Hepatocyte (in vitro differentiated cells): ENCODE results near the gene ADAMTS19. TPM values are rescaled to one million over a fixed set of nuclear protein-coding genes. Genes with fewer than 3 reads are reported as not detected.

Source experiments
- DNase-seq: peaks from one replicate; pipeline ENCODE4 v3.0.0-alpha.2; 2016; ENCODE audit warnings: low spot score
- H2AFZ ChIP-seq: fragments of 200-600 bp; sonication (generic); 2 replicates; pipeline ENCODE4 v1.6.0; 2016; ENCODE audit warnings: antibody characterized with exemption, mild to moderate bottlenecking
- H3K27ac ChIP-seq: fragments of 200-600 bp; sonication (generic); 2 replicates; pipeline ENCODE4 v1.5.1; 2016; ENCODE audit warnings: mild to moderate bottlenecking
- H3K27me3 ChIP-seq: fragments of 200-600 bp; sonication (generic); 2 replicates; pipeline ENCODE4 v1.6.1; 2016
- H3K36me3 ChIP-seq: fragments of 200-600 bp; sonication (generic); replicated peaks from 2 replicates; pipeline ENCODE4 v1.5.1; 2016; ENCODE audit warnings: low read depth; ENCODE audit not compliant: insufficient read depth
- H3K4me1 ChIP-seq: fragments of 200-600 bp; sonication (generic); 2 replicates; pipeline ENCODE4 v1.5.1; 2016; ENCODE audit warnings: mild to moderate bottlenecking, moderate library complexity; ENCODE audit not compliant: insufficient read depth
- H3K4me2 ChIP-seq: fragments of 200-600 bp; sonication (generic); 2 replicates; pipeline ENCODE4 v1.6.0; 2016
- H3K4me3 ChIP-seq: fragments of 200-600 bp; sonication (generic); 2 replicates; pipeline ENCODE4 v1.5.1; 2016; ENCODE audit warnings: mild to moderate bottlenecking
- H3K79me2 ChIP-seq: fragments of 200-600 bp; sonication (generic); 2 replicates; pipeline ENCODE4 v1.6.0; 2017; ENCODE audit warnings: mild to moderate bottlenecking
- H3K9me2 ChIP-seq: fragments of 200-600 bp; sonication (generic); replicated peaks from 2 replicates; pipeline ENCODE4 v1.6.0; 2017; ENCODE audit warnings: mild to moderate bottlenecking; ENCODE audit not compliant: insufficient read depth
- H3K9me3 ChIP-seq: fragments of 200-600 bp; sonication (generic); 2 replicates; pipeline ENCODE4 v1.5.1; 2016; ENCODE audit warnings: low read depth, mild to moderate bottlenecking
- H4K20me1 ChIP-seq: fragments of 200-600 bp; sonication (generic); 2 replicates; pipeline ENCODE4 v1.6.0; 2016; ENCODE audit warnings: mild to moderate bottlenecking; ENCODE audit not compliant: insufficient read depth, poor library complexity, severe bottlenecking
- CTCF ChIP-seq: fragments of 200-600 bp; sonication (generic); IDR thresholded peaks from 2 replicates; pipeline ENCODE4 v1.5.1; 2016; ENCODE audit warnings: antibody characterized with exemption, mild to moderate bottlenecking; ENCODE audit not compliant: poor library complexity
- EZH2 ChIP-seq: fragments of 200-600 bp; sonication (generic); IDR thresholded peaks from 2 replicates; pipeline ENCODE4 v1.6.1; 2016; ENCODE audit warnings: antibody characterized with exemption, mild to moderate bottlenecking, borderline replicate concordance
- EZH2phosphoT487 ChIP-seq: fragments of 200-600 bp; sonication (generic); IDR thresholded peaks from one replicate; pipeline ENCODE4 v1.6.1; 2018; ENCODE audit warnings: antibody characterized with exemption, mild to moderate bottlenecking, low read depth, moderate library complexity; ENCODE audit not compliant: unreplicated experiment, severe bottlenecking
- WGBS: methylation state at CpG from one replicate; pipeline ENCODE4 v1.1.6; 2016; ENCODE audit warnings: low lambda C conversion rate; ENCODE audit errors: missing lambda C conversion rate; 5-methylcytosine and 5-hydroxymethylcytosine counted together
- polyA plus RNA-seq: library from polyadenylated mRNA; unstranded; fragments of >200 nt; fragmentation: Nextera tagmentation; extraction: Ambion mirVana; gene quantifications from 2 replicates; pipeline ENCODE4 v1.2.1, GENCODE V29; 2016
- total RNA-seq: library from RNA; depleted of rRNA; stranded (reverse); fragments of >200 nt; gene quantifications from 2 replicates; pipeline ENCODE4 v1.2.3, GENCODE V29; 2014

ADAMTS19 gene
- total and polyA plus RNA-seq, 2 experiments from 2014 or later: 1.8 to 5.0 TPM

GRCh38 chr5:129591508-129592160, 131.5 kb downstream of the ADAMTS19 start:
- H3K9me2 ChIP-seq: no peaks in the 10 kb centered on the region
- H3K9me3 ChIP-seq: no peaks in the 10 kb centered on the region
- H3K4me1 ChIP-seq: no peaks in the 10 kb centered on the region
- 88% methylated on average over 3 of the region's 3 CpGs for WGBS
- H3K27me3 ChIP-seq: no peaks in the 10 kb centered on the region
- H3K79me2 ChIP-seq: no peaks in the 10 kb centered on the region
- H2AFZ ChIP-seq: no peak overlapping the region
- H4K20me1 ChIP-seq: no peaks in the 10 kb centered on the region
- no peak for DNase-seq
- H3K4me2 ChIP-seq: no peak overlapping the region
- TF ChIP-seq EZH2phosphoT487 (no peak), EZH2 (no peak), CTCF (no peak)
- no peaks in the 10 kb centered on the region for H3K36me3 ChIP-seq
- H3K27ac ChIP-seq: no peak overlapping the region
- no peak overlapping the region for H3K4me3 ChIP-seq

DNA sequence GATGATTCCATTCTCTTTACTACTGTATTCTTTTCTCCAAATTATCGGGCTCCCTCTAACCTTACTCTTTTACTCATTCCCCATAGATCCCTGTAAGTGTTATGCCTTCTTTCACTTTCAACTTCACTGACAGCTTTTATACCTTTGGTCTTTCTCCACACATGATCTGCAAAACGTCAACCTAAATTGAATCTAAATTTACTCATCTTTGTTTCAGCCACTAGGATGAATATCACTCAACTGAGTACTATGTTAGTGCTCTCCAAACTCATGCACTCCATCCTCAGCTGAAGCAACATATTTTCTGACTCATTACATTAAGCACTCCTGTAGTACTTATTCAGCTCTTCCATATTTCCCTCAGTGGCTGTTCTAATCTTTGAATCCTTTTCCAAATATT, 133.4 kb downstream of the ADAMTS19 start:
- H3K9me3 ChIP-seq: no peaks in the 10 kb centered on the region
- H3K79me2 ChIP-seq: no peaks in the 10 kb centered on the region
- no peak for TF ChIP-seq CTCF
- no peak for TF ChIP-seq EZH2phosphoT487
- no peak for TF ChIP-seq EZH2
- DNase-seq: no peak
- H3K36me3 ChIP-seq: no peaks in the 10 kb centered on the region
- H3K27ac ChIP-seq: no peak overlapping the region
- 56% methylated on average over 2 of the region's 2 CpGs for WGBS
- no peaks in the 10 kb centered on the region for H3K4me1 ChIP-seq
- no peaks in the 10 kb centered on the region for H4K20me1 ChIP-seq
- H3K4me3 ChIP-seq: no peak overlapping the region
- H2AFZ ChIP-seq: no peak overlapping the region
- H3K4me2 ChIP-seq: no peak overlapping the region
- H3K9me2 ChIP-seq: no peaks in the 10 kb centered on the region
- H3K27me3 ChIP-seq: no peaks in the 10 kb centered on the region

DNA sequence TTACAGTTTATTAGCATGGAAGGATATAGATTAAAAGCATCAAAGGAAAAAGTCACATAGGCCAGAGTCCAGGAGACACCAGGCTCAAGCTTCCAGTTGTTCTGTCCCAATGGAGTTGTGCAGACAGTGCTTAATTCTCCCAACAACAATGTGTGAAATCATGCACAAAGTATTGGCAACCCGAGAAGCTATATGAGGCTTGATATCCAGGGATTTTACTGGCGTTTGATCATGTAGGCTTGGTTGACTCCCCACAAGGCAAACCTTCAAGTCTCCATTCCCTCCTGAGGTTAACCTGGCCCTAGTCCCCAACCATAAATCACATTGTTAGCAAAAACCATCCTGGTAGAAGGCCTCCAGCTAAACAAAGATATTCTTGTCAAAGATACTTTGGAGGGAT, 141.5 kb downstream of the ADAMTS19 start:
- no peaks in the 10 kb centered on the region for H3K27me3 ChIP-seq
- H3K79me2 ChIP-seq: no peaks in the 10 kb centered on the region
- no peak overlapping the region for H2AFZ ChIP-seq
- no peaks in the 10 kb centered on the region for H4K20me1 ChIP-seq
- no peak overlapping the region for H3K4me2 ChIP-seq
- no peaks in the 10 kb centered on the region for H3K4me1 ChIP-seq
- H3K9me3 ChIP-seq: no peaks in the 10 kb centered on the region
- H3K36me3 ChIP-seq: no peaks in the 10 kb centered on the region
- 94% methylated on average over 2 of the region's 2 CpGs for WGBS
- TF ChIP-seq EZH2 (no peak), EZH2phosphoT487 (no peak), CTCF (no peak)
- no peak for DNase-seq
- no peak overlapping the region for H3K4me3 ChIP-seq
- H3K27ac ChIP-seq: no peak overlapping the region
- no peaks in the 10 kb centered on the region for H3K9me2 ChIP-seq

DNA sequence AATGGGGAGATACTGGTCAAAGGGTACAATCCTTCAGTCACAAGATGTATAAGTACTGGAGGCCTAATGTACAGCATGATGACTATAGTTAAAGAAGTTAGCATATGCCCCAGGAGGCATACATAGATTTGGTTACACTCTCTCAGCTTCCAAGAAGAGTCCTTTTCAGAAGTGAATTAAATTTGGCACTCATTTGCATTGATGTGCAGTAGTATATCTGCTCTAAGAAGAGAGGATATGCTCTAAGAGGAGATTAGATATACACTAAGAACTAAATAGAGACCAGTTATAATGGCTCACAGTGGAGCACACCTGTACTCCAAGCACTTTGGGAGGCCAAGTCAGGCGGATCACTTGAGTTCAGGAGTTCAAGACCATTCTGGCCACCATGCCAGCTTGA, 148.3 kb downstream of the ADAMTS19 start:
- Histone ChIP-seq H4K20me1 (no peaks in the 10 kb centered on the region), H3K4me2 (no peak overlapping the region), H3K27ac (no peak overlapping the region), H3K36me3 (no peaks in the 10 kb centered on the region), H2AFZ (no peak overlapping the region), H3K4me1 (no peaks in the 10 kb centered on the region), H3K27me3 (no peaks in the 10 kb centered on the region), H3K9me2 (no peaks in the 10 kb centered on the region), H3K9me3 (no peaks in the 10 kb centered on the region), H3K79me2 (no peaks in the 10 kb centered on the region), H3K4me3 (no peak overlapping the region)
- no peak for DNase-seq
- TF ChIP-seq CTCF (no peak), EZH2 (no peak), EZH2phosphoT487 (no peak)
- WGBS: 95% methylated on average over 1 of the region's 1 CpG
